HEK293 (cell line): Measurements from ENCODE around the gene STPG3.

Experiments used
- KLF10 ChIP-seq: fragments of 450-650 bp; IDR thresholded peaks from 2 replicates; pipeline ENCODE4 v1.5.1; 2018; ENCODE audit warnings: missing biosample characterization, mild to moderate bottlenecking, missing genetic modification characterization
- SCRT1 ChIP-seq: fragments of 450-650 bp; formaldehyde crosslinking; IDR thresholded peaks from 2 replicates; pipeline ENCODE4 v1.5.1; 2016; ENCODE audit warnings: missing biosample characterization, missing genetic modification characterization, borderline replicate concordance
- ZNF248 ChIP-seq: fragments of 450-650 bp; formaldehyde crosslinking; IDR thresholded peaks from 2 replicates; pipeline ENCODE4 v1.5.1; 2017; ENCODE audit warnings: missing biosample characterization, missing genetic modification characterization
- ZNF433 ChIP-seq: fragments of 450-650 bp; formaldehyde crosslinking; IDR thresholded peaks from 2 replicates; pipeline ENCODE4 v1.5.1; 2016; ENCODE audit warnings: missing biosample characterization, missing genetic modification characterization, low read depth
- TF ChIP-seq, protein P1 (sequence below): fragments of 450-650 bp; formaldehyde crosslinking; IDR thresholded peaks from 2 replicates; pipeline ENCODE4 v1.5.1; 2016; ENCODE audit warnings: missing biosample characterization, missing genetic modification characterization

DNA sequence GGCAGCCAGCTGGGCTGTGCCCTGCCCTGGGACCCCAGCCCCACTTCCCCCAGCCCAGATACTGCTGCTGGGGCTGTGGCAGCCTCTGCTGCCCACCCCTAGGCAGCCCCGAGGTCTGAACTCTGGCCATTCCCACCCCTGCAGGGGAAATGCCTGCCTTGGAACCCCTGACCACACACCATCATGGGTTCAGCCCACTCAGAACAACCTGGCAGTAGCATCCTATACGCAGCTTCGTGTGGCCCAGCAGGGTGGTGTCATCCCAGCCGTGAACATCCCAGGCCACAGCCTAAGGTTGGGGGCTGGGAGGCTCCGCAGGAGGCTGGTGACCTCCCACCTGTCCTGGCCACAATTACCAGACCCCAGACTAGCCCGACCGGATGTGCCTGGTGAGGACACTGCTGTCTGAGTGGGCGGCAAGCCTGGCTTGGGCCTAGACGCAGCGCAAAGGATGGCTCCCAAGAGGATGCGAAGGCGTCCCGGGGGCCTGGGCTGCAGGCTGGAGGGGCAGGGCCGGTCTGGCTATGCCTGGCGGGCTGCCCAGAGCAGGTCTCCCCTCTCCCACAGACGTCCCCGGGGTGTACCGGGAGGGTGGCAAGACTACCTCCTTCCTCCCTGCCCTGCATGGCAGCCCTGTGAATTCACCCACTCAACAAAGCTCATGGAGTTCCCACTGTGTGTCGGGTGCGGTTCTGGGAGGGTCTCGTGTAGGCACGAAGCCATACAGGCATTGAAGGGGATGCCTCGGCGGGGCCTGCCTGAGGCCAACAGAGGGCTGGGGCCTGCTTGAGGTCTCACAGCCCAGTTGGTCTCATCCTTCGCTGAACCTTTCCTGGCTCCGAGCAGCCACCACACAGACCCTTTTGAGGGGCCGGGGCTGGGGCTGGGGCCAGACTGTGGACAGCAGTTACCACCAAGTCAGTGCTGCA lies 21.9 kb upstream of the STPG3 start:
- TF ChIP-seq KLF10 (tag by site-specific recombination) (no peak), SCRT1 (tag by site-specific recombination) (no peak), ZNF248 (tag by site-specific recombination) (no peak), ZNF433 (tag by site-specific recombination) (no peak)
- TF ChIP-seq, protein P1, sequence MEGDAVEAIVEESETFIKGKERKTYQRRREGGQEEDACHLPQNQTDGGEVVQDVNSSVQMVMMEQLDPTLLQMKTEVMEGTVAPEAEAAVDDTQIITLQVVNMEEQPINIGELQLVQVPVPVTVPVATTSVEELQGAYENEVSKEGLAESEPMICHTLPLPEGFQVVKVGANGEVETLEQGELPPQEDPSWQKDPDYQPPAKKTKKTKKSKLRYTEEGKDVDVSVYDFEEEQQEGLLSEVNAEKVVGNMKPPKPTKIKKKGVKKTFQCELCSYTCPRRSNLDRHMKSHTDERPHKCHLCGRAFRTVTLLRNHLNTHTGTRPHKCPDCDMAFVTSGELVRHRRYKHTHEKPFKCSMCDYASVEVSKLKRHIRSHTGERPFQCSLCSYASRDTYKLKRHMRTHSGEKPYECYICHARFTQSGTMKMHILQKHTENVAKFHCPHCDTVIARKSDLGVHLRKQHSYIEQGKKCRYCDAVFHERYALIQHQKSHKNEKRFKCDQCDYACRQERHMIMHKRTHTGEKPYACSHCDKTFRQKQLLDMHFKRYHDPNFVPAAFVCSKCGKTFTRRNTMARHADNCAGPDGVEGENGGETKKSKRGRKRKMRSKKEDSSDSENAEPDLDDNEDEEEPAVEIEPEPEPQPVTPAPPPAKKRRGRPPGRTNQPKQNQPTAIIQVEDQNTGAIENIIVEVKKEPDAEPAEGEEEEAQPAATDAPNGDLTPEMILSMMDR, result no peak
